ENCODE measurements around the gene SIK3.
"Not testable (repeated sequence)": the region's sequence is repeated elsewhere in the genome, so short reads cannot be mapped to it uniquely, and the experiment has no call there.

The SIK3 gene

DNA sequence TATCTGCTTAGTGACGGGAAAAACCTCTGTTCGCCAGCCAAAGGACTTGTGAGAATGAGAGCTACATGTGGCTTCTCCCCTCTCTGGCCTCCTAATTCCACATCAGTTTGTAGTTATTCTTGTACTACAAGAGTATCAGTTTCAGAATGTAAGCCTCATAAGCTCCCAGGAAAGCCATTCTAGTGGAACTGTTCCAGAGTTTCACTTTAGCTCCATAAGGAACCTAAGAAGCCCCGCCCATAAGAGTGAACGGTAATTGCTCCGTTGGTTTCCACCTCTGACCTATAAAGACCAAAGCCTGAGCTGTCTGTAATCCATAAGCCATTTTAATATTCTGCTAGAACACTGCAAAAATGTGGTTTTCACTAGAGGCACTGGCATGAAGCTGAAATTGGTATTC is 53.0 kb downstream of the SIK3 start:
- DNase-seq: no peak

DNA sequence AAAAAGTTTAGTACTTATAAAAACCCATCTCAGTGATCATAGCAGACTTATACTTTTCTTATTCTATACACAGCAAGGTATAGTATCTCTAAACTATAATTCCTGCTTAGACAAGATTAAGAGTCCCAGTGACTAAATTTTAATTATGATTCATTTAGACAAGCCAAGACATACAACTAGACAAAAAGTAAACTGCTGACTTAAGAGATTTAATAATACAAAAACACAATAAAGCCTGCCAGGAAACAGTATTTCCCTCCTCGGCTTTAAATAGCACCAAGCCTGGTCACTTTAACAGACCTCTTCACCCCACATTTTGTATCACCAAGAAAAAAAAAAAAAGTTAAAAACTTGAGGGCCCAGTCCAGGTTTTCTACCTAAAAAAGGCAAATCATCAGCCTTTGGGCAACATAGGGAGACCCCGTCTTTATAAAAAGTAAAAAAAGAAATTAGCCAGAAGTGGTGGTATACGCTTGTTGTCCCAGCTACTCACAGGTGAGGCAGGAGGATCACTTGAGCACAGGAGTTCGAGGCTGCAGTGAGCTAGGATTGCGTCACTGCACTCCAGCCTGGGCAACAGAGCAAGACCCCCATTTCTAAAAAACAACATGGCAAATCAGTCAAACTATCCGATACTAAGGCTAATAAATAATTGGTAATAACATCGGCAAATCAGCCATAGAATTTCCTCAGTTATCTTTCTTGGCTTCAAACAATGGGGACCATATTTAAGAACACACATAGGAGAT is 53.8 kb downstream of the SIK3 start:
- no peak for DNase-seq

DNA sequence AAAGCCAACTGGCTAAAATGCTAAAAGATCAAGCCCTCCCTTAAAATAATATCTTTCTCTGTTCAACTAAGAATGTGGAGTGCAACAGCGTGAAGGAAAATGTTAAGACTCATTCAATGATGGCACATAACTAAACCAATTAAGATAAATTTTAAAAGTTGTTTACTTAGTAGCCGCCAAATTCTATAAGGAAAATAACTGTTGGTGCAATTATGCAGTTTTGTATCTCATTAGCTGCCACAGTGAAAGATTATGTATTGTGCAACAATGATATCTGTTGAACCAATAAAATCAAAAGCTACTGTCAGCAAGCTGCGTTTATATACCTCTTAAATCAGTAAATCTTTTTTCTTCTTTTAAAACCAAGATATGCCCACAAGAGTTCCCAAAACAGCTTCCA is 55.5 kb downstream of the SIK3 start:
- DNase-seq: no peak

DNA sequence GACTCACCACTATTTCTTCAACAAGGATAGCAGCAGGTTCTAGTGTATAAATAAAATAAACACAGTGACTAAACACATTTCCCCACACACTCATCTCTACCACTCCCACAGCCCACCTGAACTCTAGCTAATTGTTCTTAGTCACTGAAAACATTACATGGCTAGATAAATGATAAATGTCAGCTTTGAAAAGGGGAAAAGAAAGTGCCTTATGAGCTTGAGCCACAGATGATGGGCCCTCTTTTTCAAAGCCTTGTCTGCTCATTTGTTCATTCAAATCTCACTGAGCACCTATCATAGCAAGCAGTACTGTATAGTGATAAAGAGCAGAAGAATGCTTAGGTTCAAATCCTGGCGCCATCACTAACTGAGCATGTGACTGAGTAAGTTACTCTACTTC is 58.3 kb downstream of the SIK3 start:
- DNase-seq: no peak

DNA sequence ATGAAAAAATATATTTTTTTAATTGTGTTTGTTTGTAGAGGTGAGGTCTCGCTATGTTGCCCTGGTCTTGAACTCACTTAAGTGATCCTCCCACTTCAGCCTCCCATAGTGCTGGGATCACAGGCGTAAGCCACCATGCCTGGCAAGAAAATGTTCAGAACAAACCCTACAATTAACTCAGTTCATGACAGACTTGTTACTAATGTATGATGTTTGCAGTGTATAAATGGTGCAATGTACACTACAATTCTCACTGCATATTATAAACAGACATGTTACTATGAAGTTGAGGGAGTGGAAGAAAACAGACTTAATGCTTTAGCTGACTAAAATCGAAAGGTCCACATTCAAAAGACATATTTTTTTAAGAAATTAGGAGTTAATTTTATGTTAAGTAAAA is 59.0 kb downstream of the SIK3 start:
- no peak for DNase-seq

DNA sequence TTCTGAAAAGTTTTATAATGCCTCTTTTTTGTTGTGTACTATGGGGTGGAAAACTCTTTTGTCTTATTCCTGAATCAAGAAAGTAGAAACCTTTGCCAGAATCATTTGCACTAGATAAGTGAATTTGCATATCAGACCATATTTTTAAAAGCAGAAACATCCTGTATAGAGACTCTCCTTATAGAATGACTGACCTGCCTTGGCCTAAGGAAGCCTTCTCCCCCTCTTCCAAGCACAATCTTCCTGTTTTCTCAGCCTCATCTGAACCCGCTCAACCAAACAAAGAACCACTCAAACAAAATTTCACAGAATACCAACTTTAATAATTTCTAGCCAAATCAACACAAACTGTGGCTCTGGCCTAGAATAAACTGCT is 60.3 kb downstream of the SIK3 start:
- DNase-seq: no peak

DNA sequence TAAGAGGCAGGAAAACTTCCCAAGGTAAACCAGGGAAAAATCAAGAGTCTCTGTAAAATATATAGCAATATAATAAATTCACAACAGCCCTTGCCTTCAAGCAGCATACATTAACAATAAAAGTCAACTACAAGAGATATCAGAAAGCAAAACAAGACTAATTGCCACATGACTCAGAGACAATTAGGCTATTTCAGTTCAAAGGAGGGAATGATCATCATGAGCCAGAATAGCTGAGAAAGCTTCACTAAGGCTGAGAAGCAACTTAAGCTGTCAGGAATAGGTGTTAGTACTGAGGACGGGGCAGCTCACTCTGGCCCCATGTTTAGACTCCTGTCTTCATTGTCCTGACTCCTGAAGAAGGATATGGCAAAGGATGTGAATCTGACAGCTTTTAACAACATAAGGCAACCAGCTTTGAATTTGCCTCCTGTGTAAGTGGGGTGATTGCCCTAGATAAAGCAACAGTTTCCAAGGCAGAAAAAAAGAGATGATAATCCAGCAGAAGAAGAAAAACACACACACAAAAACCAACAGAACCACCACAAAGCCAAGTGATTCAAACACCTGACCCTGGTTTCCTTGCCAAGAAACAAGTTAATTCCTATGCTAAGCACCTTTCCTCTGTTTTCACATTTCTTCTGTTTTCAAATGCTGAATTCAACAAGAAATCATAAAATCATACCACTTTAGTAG is 60.8 kb downstream of the SIK3 start:
- DNase-seq: no peak

DNA sequence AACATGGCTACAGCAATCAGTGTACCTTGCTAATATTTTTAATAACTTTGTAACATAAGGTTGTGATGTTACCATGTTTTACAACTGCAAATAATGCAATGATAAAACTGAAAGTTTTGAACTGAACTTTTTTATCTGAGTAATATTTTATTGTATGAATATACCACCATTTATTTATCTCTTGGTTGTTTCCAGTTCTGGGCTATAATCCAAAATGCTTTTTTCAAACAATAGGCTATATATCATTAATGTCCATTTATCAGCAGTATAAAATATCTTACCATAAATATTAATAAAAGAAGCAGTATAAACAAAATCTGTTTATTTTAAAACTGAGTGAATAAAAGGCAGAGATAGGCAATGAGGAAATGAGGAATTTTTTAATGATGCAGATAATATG is 63.3 kb downstream of the SIK3 start:
- DNase-seq: no peak

DNA sequence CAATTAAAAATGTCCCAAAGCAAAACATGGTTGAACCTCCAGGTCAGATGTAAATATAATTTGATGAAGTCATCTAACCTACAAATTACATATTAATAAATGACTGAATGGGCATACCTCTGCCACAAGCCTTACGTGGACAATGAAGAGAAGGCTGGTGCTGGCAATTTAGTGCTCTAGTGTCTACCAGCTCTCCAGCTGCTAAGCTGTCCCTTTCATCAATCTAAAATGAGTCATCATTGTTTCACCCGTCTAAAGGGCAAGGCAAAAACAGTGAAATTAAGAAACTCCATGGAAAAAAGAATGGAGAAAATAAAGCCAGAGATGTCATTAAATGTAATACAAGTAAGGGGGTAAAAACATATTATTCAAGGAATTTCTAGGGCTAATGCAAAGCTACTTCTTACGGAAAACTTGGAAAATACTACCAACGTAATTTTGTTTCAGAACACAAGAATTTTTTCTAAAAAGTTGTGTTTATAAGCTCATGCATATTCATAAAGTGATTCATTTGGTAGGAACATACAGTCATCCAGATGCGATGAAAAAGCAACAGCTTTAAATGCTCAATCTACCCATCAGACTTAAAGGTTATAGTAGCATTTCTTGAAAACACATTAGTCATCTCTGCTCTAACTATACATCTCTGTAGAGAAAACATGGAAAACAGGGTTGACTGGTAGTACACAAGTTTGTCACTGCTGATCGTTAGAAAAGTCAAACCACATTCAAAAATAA is 71.5 kb downstream of the SIK3 start:
- DNase-seq: peak in 1 of 5 donors; percentile 56

DNA sequence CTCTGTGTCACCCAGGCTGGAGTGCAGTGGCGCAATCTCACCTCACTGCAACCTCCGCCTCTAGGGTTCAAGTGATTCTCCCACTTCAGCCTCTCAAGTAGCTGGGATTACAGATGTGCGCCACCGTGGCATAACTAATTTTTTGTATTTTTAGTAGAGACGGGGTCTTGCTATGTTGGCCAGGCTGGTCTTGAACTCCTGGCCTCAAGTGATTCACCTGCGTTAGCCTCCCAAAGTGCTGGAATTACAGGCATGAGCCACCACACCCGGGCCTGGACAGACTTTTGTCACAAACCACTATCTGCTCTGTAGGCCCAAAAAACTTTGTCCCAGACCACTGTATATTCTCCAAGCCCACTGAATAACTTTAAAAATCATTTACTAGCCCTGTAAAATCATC is 74.5 kb downstream of the SIK3 start:
- not testable (repeated sequence) for DNase-seq

DNA sequence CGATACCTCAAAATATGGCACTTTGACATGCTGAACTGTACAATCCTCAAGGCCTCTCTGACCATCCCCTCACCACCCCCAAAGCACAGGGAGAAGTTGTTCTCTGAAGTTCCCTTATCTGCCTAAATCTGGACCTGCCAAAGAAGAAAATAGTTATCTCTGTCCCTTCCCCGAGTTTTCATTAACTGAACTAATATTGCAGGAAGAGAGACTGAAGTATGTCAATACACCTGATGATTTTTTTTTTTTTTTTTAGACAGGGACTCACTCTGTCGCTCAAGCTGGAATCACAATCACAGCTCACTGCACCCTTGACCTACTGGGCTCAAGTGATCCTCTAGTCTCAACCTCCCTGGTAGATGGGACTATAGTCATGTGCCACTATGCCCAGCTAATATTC is 75.0 kb downstream of the SIK3 start:
- no peak for DNase-seq

DNA sequence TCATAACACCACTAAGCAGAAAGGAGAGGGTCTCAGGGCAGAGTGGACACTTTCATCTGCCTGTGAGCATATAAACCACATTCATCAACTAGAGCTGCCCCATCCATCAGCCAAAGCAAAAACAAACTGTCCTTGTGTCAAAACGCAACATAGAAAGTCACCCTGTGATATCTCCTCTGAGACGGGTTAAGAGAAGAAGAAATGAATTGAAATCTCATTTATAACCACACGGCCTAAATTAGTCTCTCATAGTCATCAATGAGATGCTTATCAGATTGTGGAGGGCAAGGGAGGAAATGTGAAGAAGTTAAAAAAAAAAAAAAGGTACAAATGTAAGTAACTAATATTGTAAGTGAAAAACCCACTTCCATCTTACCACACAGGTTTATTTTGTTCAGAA is 75.7 kb downstream of the SIK3 start:
- peak in 1 of 5 donors; percentile 72 for DNase-seq

DNA sequence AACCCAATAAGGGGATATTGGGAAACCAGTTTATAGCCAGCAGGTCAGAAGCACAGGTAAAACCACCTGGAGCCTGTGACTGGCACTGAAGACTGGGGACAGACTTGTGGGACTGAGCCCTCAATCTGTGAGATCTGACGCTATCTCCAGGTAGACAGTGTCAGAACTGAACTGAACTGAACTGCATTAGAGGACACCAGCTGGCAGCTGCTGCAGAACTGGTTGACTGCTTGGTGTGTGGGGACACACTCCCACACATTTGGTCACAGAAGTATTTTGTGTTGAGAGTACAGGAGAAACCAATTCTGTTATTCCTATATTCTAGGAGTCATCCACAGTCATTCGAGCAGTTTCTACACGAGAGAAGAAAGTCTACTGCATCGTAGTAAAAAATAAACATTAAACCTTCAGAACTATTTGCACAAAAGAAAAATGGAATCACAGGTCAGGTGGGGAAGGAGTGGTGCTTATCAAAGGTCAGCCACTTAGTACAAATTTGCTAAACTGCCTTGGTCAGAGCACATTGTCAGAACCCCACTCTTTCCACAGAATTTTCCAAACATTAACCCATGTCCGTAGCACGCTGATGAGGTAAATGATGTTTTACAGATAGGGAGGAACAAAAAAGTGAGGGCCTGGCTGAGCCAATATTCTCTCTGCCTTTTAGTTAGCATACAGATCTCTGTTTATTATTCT is 77.2 kb downstream of the SIK3 start:
- DNase-seq: no peak

DNA sequence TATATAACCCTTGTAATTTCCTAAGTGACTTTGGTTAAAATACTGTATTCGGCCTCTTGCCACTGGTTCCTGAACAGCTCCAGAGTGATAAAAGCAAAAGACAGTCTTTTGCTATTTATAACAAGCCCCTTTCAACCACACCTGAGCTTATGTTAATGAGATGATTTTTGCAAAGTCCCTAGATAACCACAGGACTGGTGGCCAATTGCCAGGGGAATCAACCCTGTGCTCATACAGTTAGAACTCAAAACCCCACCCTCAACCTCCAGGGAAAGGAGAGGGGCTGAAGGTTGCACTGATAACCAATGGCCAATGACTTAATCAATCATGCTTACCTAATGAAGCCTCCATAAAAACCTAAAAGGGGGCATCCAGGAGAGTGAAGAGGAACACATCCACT is 77.9 kb downstream of the SIK3 start:
- DNase-seq: no peak

DNA sequence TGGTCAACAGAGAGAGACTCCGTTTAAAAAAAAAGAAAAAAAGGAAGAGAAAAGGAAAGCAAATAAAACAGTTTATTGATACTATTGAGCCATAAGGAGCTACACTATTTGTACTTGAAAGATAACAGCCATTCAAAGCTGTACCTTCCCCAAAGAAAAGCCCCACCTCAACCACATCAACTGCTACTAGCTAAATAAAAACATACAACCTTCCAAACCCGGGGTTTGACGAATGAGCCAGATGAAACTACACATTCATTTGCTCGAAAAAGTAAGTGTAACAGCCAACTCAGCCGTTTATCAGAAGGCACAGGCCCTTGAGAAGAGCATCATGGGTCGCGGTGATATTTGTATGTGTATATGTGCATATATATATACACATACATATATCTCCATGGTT is 78.4 kb downstream of the SIK3 start:
- DNase-seq: no peak

DNA sequence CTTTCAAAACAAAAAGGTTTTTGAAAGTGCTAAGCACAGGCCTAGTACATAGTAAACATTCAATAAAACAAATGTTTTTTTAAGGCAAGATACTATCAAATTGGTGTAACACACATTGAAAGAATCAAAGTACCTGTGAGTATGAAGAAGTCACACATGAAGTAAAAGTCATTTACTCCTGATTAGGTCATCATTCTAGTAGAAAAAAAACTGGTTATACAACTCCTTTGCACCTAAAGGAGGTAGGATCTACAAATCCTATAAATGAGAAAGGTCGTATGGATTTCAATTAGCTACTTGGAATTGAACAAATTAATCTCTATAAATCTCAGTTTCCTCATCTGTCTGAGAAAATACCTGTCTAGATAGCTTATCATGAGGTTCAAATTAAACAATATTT is 80.8 kb downstream of the SIK3 start:
- no peak for DNase-seq

DNA sequence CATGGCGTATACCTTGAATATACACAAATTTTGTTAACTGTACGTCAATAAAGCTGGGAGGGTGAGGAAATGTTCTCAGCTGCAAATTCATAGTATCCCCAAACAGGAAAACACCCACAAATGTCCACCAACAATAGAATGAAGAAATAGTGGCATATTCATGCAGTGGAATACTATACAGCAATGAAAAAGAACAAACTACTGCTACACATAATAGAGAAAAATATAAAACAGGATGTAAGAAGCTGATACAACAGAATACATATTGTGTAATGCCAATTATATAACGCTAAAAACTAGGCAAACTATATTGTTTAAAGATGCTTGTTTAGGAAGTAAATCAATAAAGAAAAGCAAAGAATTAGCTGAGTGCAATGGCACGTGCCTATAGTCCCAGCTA is 81.5 kb downstream of the SIK3 start:
- no peak for DNase-seq

DNA sequence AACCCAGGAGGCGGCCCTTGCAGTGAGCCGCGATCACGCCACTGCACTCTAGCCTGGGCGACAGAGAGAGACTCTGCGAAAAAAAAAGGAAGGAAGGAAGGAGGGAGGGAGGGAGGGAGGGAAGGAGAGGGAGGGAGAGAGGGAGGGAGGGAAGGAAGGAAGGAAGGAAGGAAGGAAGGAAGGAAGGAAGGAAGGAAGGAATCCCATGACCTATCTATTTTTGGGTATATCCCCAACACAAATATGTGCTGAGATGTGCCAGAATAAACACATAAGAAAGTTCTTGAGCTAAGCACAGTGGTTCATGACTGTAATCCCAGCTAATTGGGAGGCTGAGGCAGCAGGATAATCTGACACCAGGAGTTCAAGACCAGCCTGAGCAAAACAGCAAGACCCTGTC is 82.0 kb downstream of the SIK3 start:
- DNase-seq: no peak

DNA sequence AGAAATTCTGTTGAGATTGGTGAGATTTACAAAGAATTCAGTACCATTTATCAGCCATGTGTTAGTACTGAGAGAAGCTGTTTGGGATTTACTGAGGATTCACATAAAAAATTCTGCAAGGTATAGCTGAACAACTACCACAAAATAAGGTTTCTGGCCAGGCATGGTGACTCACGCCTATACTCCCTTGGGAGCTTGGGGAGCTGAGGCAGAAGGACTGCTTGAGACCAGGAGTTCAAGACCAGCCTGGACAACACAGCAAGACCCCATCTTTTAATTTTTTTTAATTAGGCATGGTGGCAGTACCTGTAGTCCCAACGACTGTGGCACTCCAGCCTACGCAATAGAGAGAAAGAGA is 86.7 kb downstream of the SIK3 start:
- DNase-seq: no peak

DNA sequence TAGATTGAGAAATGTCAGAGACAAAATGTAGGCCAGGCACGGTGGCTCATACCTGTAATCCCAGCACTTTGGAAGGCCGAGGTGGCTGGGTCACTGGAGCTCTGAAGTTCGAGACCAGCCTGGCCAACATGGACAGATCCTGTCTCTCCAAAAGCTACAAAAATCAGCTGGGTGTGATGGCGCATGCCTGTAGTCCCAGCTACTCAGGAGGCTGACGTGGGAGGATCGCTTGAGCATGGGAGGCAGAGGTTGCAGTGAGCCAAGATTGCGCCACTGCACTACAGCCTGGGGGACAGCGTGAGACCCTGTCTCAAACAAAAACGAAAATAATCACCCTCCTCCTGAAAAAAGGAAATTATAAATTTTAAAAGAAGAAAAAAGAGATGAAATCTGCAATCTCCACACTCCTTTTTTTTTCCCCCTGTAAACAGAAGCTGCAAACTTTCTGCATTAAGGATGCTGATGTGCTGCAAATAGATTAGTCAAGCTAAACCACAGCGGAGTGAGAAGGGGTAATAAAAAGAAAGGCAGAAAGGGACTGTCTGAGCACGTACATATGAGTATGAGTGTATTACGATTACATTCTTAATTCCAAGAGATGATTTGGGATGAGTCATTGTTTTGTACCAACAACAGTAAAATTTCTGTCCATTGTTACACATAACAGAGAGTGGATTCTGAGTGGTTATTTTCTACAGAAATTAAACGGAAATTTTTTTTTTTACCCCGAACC is 87.3 kb downstream of the SIK3 start:
- peak in 1 of 5 donors; percentile 74 for DNase-seq

DNA sequence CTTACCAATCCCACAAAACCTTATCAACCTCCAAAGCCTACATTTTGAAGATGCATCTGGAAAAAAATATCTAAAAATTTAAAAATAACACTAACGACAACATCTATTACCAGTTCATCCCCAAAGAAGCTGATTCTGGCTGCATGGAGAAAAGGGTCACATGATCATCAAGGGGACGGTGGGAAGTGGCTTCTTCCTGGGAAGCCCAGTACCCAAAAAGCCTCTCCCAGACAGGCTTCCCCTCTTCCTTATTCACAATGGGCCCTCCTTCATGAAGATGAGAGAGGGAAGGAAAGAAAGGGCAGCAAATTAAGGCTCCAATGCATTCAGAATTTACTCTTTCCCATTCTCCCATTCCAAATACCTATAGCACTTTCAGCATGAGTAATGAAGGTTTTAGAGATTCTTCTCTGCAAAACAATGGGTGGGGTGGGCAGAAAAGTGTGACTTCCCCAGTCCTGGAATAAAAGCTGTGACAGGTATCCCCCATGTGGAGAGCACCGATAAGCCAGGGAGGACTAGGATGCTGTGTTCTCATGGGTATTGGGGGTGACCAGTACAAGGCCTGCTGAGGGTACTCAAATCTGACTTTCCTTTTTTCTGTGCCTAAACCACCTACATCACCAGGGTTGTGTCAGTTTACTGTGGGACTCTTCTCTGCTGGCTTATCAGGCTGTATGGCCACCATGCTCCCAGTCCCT is 88.2 kb downstream of the SIK3 start:
- no peak for DNase-seq

DNA sequence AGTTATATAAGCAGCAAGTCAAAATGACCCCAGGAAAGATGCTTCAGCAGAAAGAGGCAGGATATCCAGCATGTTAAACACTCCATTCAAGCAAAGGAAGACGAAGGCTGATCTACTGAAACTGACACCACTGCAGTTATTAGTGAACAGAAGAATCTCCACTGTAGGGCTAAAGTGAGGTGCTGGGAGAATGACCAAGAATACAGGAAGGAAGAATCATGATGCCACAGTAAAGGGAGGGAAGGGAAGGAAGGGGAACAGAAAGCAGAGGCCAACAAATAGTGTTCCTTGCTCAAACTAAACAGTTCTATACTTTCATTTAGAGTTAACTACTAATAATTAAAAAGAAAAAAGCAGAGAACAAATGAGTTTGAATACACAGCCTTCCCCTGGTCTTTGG is 92.5 kb downstream of the SIK3 start:
- DNase-seq: no peak
